Measurements from ENCODE around the gene ARVCF. TPM values are rescaled to one million over a fixed set of nuclear protein-coding genes. Genes with fewer than 3 reads are reported as not detected.

ARVCF gene
- total RNA-seq, 2 donors from 2014 or later = 39.6 to 65.9 TPM

GRCh38 chr22:19981961-19982920, 34.4 kb downstream of the ARVCF start:
- peaks cover 4% of the 10 kb centered on the region for H3K4me1 ChIP-seq (replicated peaks)
- no peak for DNase-seq (ENCODE audit: low spot score)
- WGBS = 89% methylated on average over 16 of the region's 16 CpGs
- TF ChIP-seq CTCF (IDR thresholded peaks at IDR 0.05) (no peak), POLR2A (IDR thresholded peaks at IDR 0.05) (no peak), POLR2AphosphoS5 (IDR thresholded peaks at IDR 0.05) (no peak)
- H3K4me3 ChIP-seq = no peak overlapping the region
- H3K27ac ChIP-seq = no peak overlapping the region
- intact Hi-C loops (cut with DNase I) = no loop called here
- no peaks in the 10 kb centered on the region for H3K9me3 ChIP-seq
- no peaks in the 10 kb centered on the region for H3K27me3 ChIP-seq (replicated peaks; ENCODE audit: insufficient read depth)
- peaks cover 5 to 7% of the 10 kb centered on the region in 2 donors for H3K36me3 ChIP-seq

- H3K4me1 ChIP-seq (replicated peaks) = peaks cover 4% of the 10 kb centered on the region
- no peak overlapping the region for H3K4me3 ChIP-seq
- peaks cover 5 to 7% of the 10 kb centered on the region in 2 donors for H3K36me3 ChIP-seq
- H3K9me3 ChIP-seq = no peaks in the 10 kb centered on the region
- no peak for TF ChIP-seq POLR2AphosphoS5 (IDR thresholded peaks at IDR 0.05)
- TF ChIP-seq POLR2A (IDR thresholded peaks at IDR 0.05) = no peak
- no peak for TF ChIP-seq CTCF (IDR thresholded peaks at IDR 0.05)
- no peaks in the 10 kb centered on the region for H3K27me3 ChIP-seq (replicated peaks; ENCODE audit: insufficient read depth)
- intact Hi-C loops (cut with DNase I) = no loop called here
- no peak overlapping the region for H3K27ac ChIP-seq
- 93% methylated on average over 30 of the region's 33 CpGs for WGBS
- DNase-seq (ENCODE audit: low spot score) = no peak
Observed at GRCh38 chr22:19981171-19981960, 35.3 kb downstream of the ARVCF start.

DNA sequence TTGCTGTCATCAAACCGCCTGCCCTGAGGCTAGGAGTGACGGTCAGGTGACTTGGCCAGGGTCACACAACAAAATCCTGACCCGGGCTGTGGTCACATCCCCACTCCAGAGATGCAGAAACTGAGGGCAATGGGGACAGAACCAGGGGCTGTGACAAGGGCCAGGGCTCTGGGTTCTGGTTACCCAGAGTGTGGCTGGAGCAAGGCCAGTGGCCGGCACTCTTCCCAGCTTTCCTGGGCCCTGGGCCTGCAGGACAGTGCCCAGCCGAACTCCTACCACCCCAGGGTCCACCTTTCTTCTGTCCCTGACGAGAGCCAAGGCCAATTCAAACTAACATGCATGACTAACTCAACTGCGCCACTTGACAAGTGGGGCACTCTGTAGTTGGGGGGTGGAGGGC, 35.9 kb downstream of the ARVCF start:
- no peaks in the 10 kb centered on the region for H3K27me3 ChIP-seq (replicated peaks; ENCODE audit: insufficient read depth)
- H3K9me3 ChIP-seq = no peaks in the 10 kb centered on the region
- H3K36me3 ChIP-seq = peaks cover 5 to 7% of the 10 kb centered on the region in 2 donors
- DNase-seq (ENCODE audit: low spot score) = no peak
- TF ChIP-seq POLR2A (IDR thresholded peaks at IDR 0.05) = no peak
- TF ChIP-seq CTCF (IDR thresholded peaks at IDR 0.05) = no peak
- TF ChIP-seq POLR2AphosphoS5 (IDR thresholded peaks at IDR 0.05) = no peak
- 95% methylated on average over 6 of the region's 7 CpGs for WGBS
- intact Hi-C loops (cut with DNase I) = no loop called here
- no peak overlapping the region for H3K4me3 ChIP-seq
- H3K4me1 ChIP-seq (replicated peaks) = peaks cover 1% of the 10 kb centered on the region
- H3K27ac ChIP-seq = no peak overlapping the region

GRCh38 chr22:19979712-19980493, 36.7 kb downstream of the ARVCF start:
- Histone ChIP-seq H3K4me1 (replicated peaks) (no peaks in the 10 kb centered on the region), H3K27ac (no peak overlapping the region), H3K27me3 (replicated peaks; ENCODE audit: insufficient read depth) (no peaks in the 10 kb centered on the region), H3K36me3 (peaks cover 5 to 7% of the 10 kb centered on the region in 2 donors), H3K9me3 (no peaks in the 10 kb centered on the region), H3K4me3 (no peak overlapping the region)
- DNase-seq (ENCODE audit: low spot score) = no peak
- TF ChIP-seq POLR2A (IDR thresholded peaks at IDR 0.05) (no peak), CTCF (IDR thresholded peaks at IDR 0.05) (no peak), POLR2AphosphoS5 (IDR thresholded peaks at IDR 0.05) (no peak)
- 96% methylated on average over 48 of the region's 52 CpGs for WGBS
- intact Hi-C loops (cut with DNase I) = no loop called here
